ENCODE measurements around the gene TELO2.

Gene TELO2

DNA sequence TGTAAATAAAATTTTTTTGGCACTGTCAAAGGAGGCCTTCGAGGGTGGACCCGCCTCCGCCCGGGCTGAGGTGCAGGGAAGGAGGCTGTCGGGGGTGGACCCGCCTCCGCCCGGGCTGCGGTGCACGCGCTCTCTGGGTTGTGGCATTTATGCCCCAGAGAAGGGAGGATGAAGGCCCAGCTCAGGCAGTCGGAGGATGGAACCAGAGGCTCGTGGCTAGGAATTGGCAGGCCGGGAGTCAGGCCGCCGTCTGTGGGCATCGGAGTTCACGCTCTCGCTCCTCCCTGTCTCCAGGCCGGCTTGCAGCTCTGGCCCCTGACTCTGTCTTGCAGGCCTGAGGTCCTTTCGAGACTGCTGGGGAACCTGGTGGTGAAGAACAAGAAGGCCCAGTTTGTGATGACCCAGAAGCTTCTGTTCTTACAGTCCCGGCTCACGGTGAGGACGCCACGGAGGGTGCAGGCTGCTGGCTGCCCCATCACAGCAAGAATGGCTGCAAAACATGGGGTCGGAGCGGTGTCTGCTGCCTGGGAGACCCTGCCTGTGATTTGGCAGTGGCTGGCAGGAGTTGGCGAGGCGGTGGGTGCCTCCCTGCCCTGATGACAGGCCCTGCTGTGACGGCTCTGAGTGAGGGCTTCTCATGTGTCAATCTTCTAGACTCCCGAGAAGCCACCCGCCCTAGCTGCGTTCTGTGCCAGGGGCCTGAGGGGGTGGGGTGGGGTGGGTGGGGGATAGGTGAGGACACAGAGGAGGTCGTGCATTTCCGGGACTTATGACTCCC, 5.9 kb downstream of the TELO2 start:
- no peak for DNase-seq (ENCODE audit: low read depth in 2 of 2)

- no peak for DNase-seq (ENCODE audit: low read depth in 2 of 2)
Measured at GRCh38 chr16:1499756-1500464, 6.8 kb downstream of the TELO2 start.

- DNase-seq (ENCODE audit: low read depth in 2 of 2), result no peak
Measured at GRCh38 chr16:1500465-1501150, 7.4 kb downstream of the TELO2 start.

- no peak for DNase-seq (ENCODE audit: low read depth in 2 of 2)
Measured at GRCh38 chr16:1501630-1502029, 8.5 kb downstream of the TELO2 start.

- no peak for DNase-seq (ENCODE audit: low read depth in 2 of 2)
Measured at GRCh38 chr16:1502092-1503004, 9.2 kb downstream of the TELO2 start.

GRCh38 chr16:1503110-1503955, 10.2 kb downstream of the TELO2 start:
- no peak for DNase-seq (ENCODE audit: low read depth in 2 of 2)

DNA sequence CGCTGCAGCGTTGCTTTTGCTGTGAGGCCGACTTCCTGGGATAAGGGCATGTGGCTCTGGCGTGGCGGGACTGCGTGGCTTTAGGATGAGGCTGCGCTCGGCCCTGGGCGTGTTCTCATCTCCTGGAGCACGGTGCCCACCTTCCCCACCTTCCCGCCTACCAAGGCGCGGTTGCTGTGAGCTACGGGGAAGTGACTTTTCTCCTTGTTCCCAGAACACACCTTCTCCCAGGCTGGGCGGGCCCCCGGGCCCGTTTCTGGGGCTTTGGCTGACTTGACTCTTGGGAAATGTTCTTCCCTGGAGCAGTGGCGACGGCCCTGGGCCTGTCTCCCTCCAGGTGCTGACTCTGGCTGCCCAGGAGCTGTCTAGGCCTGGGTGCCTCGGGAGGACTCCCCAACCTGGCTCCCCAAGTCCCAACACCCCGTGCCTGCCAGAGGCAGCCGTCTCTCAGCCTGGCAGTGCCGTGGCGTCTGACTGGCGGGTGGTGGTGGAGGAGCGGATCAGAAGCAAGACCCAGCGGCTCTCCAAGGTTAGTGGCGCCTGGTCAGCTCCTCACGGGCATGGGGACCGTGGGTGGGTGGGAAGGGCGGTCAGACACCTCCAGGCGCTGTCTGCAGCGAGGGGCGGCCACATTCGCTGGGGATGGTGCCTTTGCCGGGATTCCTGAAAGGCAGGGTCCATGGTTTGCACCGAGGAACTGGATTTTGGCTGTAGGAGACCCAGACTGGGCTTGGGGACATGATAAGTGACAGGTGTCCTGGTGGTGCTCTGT, 12.1 kb downstream of the TELO2 start:
- DNase-seq (ENCODE audit: low read depth in 2 of 2), result no peak

GRCh38 chr16:1505912-1506311, 12.8 kb downstream of the TELO2 start:
- no peak for DNase-seq (ENCODE audit: low read depth in 2 of 2)

DNA sequence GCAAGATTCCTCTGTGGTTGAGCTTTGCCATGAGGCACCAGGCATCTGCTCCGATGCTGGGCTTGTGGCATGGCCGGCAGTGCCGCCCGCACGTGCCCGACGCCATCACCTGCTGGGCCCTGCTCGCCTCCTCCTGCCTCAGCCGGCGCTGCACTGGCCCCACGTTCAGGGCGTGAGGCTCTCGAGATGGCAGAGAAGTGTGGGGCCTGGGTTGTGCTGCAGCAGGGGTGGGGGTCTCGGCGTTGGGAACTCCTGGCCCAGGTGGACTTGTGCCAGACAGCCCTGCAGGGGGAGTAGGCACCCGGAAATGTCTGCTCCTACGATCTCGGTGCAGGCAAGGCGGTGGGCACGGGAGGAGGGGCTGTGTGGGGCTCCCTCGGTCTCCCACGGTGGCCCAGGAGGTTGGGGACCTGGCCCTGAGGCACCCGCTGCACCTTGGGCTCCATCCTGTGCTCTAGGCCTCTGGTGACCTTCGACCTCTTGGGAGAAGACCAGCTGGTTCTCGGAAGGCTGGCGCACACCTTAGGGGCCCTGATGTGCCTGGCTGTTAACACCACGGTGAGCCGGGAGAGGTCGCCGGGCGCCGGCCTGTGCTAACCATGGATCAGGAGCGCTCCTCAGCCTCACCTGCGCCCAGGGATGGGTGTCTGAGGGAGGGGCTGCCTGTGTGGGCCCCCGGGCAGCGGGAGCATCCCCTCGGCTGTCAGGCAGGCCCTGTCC, 13.5 kb downstream of the TELO2 start:
- no peak for DNase-seq (ENCODE audit: low read depth in 2 of 2)

- no peak for DNase-seq (ENCODE audit: low read depth in 2 of 2)
Measured at GRCh38 chr16:1508494-1509187, 15.5 kb downstream of the TELO2 start.

DNA sequence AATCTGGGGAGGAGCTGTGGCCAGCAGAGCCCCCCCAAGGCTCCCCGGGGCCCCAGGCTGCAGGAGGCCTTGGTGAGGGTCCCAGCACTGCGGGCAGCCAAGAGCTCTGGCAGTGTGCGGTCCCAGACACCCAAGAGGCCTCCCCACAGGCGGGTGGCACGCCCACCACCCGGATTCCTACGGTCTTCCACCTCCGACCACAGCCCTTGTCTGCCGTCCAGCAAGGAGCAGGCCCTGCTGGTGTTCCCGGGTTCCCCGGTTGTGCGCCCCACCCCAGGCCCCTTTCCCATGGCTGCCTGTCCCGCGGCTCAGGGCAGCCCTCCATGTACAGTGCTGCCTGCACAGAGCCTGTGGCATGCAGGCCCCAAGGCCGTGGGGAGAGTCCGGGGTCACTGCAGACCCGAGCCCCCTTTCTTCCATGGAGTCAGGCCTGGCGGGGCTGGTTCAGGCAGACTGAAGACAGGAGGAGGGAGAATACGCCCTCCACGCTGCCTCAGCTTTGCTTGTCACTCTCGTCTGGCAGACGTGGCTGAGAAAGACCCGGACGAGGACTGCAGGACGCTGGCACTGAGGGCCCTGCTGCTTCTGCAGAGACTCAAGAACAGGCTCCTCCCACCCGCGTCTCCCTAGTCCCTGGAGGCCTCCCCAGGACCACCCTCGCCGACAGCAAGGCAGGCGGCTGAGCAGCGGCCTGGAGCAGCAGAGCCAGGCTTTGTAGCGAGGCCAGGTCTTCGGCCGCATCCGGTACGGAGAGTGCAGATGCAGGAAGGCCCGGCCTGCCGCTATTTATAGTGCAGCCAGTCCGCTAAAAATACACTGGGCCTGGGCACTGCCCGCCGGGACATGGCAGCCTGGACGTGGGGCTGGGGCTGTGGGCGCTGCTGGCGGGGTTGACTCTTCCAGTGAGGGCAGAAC, 16.4 kb downstream of the TELO2 start:
- no peak for DNase-seq (ENCODE audit: low read depth in 2 of 2)

DNA sequence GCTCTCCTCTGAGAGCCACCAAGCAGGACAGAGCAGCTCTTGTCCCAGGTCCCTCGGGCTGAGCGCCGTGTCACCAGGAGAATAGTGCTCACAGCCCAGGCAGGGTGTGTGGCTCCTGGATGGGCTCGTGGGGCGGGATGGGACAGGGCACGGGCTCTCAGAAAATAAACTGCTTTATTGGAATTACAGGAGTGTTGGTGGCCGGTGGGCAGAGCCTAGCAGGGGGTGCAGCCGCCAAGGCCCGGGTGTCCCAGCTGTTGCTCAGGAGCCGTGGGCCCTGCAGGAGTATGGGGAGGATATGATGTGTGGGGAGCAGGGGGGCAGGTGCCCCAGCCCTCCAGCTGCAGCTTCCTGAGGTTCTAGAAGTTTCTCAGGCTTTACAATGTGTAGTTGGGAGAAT, 17.1 kb downstream of the TELO2 start:
- no peak for DNase-seq (ENCODE audit: low read depth in 2 of 2)

GRCh38 chr16:1510941-1511351, 17.8 kb downstream of the TELO2 start:
- DNase-seq (ENCODE audit: low read depth in 2 of 2), result no peak

DNA sequence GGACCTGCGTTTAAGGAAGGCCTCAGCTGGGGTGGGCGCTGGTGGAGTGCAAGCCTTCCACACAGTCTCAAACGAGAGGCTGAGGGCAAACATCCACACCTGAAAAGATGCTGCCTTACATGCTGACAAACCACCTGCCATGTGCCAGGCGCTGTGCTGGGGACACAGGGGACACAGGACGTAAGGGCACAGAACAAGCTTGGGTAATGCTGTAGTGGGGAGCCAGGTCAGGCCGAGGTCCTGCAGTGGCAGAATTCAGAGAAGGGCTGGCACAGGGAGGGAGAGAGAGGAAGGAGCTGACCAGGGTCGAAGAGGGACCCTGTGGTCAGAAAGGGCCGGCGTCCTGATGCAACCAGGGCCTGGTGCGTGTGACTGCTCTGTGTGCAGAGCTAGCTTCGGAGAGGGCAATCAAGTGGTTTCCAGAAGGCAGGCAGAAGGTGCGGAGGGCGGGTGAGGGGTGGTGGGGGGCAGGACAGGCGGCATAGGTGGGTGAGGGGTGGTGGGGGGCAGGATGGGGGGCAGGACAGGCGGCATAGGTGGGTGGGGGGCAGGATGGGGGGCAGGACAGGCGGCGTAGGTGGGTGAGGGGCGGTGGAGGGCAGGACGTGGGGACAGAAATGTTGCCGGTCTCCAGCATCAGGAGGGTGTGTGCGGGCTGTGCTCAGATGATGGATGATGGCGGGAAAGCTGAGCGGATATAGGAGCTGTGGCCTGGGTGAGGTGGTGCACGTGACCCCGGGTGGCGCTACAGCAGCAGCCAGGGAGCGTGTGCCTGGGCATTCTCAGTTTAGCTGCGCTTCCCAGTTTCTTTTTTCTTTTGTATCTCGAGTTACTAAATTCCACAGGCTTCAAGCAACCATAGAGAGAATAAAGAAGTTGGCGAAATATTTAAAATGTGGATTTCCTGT, 18.8 kb downstream of the TELO2 start:
- no peak for DNase-seq (ENCODE audit: low read depth in 2 of 2)

- DNase-seq (ENCODE audit: low read depth in 2 of 2), result no peak
Measured at GRCh38 chr16:1512774-1513173, 19.6 kb downstream of the TELO2 start.

- DNase-seq (ENCODE audit: low read depth in 2 of 2), result no peak
Measured at GRCh38 chr16:1514507-1514906, 21.3 kb downstream of the TELO2 start.
